SK-N-SH (cell line): Measurements from ENCODE around the gene MAPK6. TPM values are rescaled to one million over a fixed set of nuclear protein-coding genes. Genes with fewer than 3 reads are reported as not detected.

ENCODE experiments used
- CTCF ChIA-PET: fragments of 300-600, 350-600 bp; formaldehyde crosslinking; extraction: SDS; loops from one replicate; lab custom pipeline; 2021; lab: Yijun Ruan, JAX
- POLR2A ChIA-PET: fragments of 350-600 bp; sonication (Branson Sonifier 250); formaldehyde crosslinking; extraction: SDS; loops from one replicate; lab custom pipeline; 2020; ENCODE audit warnings: antibody characterized with exemption, inconsistent platforms; lab: Yijun Ruan, JAX
- DNase-seq: peaks from one replicate; pipeline ENCODE4 v3.0.0; 2012
- H2AFZ ChIP-seq: fragments of 200-600 bp; sonication (generic); 2 replicates; pipeline ENCODE4 v1.8.1; 2016; ENCODE audit warnings: antibody characterized with exemption, mild to moderate bottlenecking, low read depth
- H3F3A ChIP-seq: fragments of 200-600 bp; sonication (generic); replicated peaks from 2 replicates; pipeline ENCODE3; 2016; ENCODE audit warnings: antibody characterized with exemption, mild to moderate bottlenecking; ENCODE audit not compliant: insufficient read depth
- H3K27ac ChIP-seq, 2 experiments: fragments of 200-500 bp in 1 of 2; fragments of 200-600 bp in 1 of 2; sonication (Bioruptor generic) in 1 of 2; sonication (generic), shearing (Covaris generic) in 1 of 2; 2 replicates each; pipeline versions ENCODE4 v1.5.1 to v1.6.1; 2014 to 2016; ENCODE audit warnings: low read depth in 2 of 2, inconsistent platforms in 1 of 2, low read length in 1 of 2, mild to moderate bottlenecking in 1 of 2, mixed read lengths in 1 of 2
- H3K27me3 ChIP-seq: fragments of 200-600 bp; sonication (generic), shearing (Covaris generic); 2 replicates; pipeline ENCODE4 v1.6.1; 2016; ENCODE audit warnings: mixed run types; ENCODE audit not compliant: insufficient read depth
- H3K36me3 ChIP-seq, 2 experiments: fragments of 200-500 bp in 1 of 2; fragments of 200-600 bp in 1 of 2; sonication (Bioruptor generic) in 1 of 2; sonication (generic) in 1 of 2; replicated peaks in 1 of 2; 2 replicates each; pipeline versions ENCODE3 to v1.5.1; 2014 to 2016; ENCODE audit warnings: low read length in 1 of 2, mild to moderate bottlenecking in 1 of 2; ENCODE audit not compliant: insufficient read depth in 2 of 2, control insufficient read depth in 1 of 2
- H3K4me1 ChIP-seq, 2 experiments: fragments of 200-500 bp in 1 of 2; fragments of 200-600 bp in 1 of 2; sonication (Bioruptor generic) in 1 of 2; sonication (generic), shearing (Covaris generic) in 1 of 2; 2 replicates each; pipeline versions ENCODE4 v1.5.1 to v1.6.1; 2014 to 2016; ENCODE audit warnings: low read depth in 1 of 2, low read length in 1 of 2, mixed run types in 1 of 2; ENCODE audit not compliant: insufficient read depth in 2 of 2, control insufficient read depth in 1 of 2
- H3K4me2 ChIP-seq: fragments of 200-600 bp; sonication (generic), shearing (Covaris generic); 2 replicates; pipeline ENCODE4 v1.6.1; 2017; ENCODE audit warnings: mixed run types
- H3K4me3 ChIP-seq, 2 experiments: fragments of 200-500 bp in 1 of 2; fragments of 200-600 bp in 1 of 2; sonication (Bioruptor generic) in 1 of 2; sonication (generic), shearing (Covaris generic) in 1 of 2; 2 replicates each; pipeline versions ENCODE4 v1.5.1 to v1.8.1; 2014 to 2016; ENCODE audit warnings: low read depth in 2 of 2, inconsistent platforms in 1 of 2, low read length in 1 of 2, mild to moderate bottlenecking in 1 of 2, mixed read lengths in 1 of 2, moderate library complexity in 1 of 2
- H3K79me2 ChIP-seq: fragments of 200-600 bp; sonication (generic); 2 replicates; pipeline ENCODE4 v1.8.1; 2017; ENCODE audit warnings: mild to moderate bottlenecking; ENCODE audit not compliant: insufficient read depth
- H3K9ac ChIP-seq: fragments of 200-600 bp; sonication (generic); 2 replicates; pipeline ENCODE4 v1.6.1; 2017; ENCODE audit warnings: mixed run types
- H3K9me2 ChIP-seq: fragments of 200-600 bp; sonication (generic); 2 replicates; pipeline ENCODE4 v1.6.1; 2017; ENCODE audit warnings: mixed run types
- H3K9me3 ChIP-seq: fragments of 200-600 bp; sonication (generic); 2 replicates; pipeline ENCODE4 v1.6.1; 2017; ENCODE audit warnings: mixed run types, mild to moderate bottlenecking, moderate library complexity
- H4K20me1 ChIP-seq: fragments of 200-600 bp; sonication (generic); 2 replicates; pipeline ENCODE4 v1.6.1; 2017; ENCODE audit warnings: mild to moderate bottlenecking, mixed run types; ENCODE audit not compliant: insufficient read depth
- CHD2 ChIP-seq: fragments of 150-350 bp; IDR thresholded peaks from 2 replicates; pipeline ENCODE4 v1.6.1; 2018; ENCODE audit warnings: low read length; ENCODE audit not compliant: partially characterized antibody
- ELF1 ChIP-seq: IDR thresholded peaks from 2 replicates; pipeline ENCODE4 v1.4.0; 2012
- EP300 ChIP-seq, 2 experiments: IDR thresholded peaks; 2 replicates each; pipeline versions ENCODE4 v1.4.0 to v1.6.1; 2012; ENCODE audit warnings: borderline replicate concordance in 1 of 2, low read depth in 1 of 2, low read length in 1 of 2
- EZH2phosphoT487 ChIP-seq: fragments of 200-600 bp; sonication (generic); IDR thresholded peaks from 2 replicates; pipeline ENCODE4 v1.6.1; 2017; ENCODE audit warnings: low read depth, mixed run types, mild to moderate bottlenecking, antibody characterized with exemption, moderate library complexity, borderline replicate concordance
- FOSL2 ChIP-seq: IDR thresholded peaks from 2 replicates; pipeline ENCODE4 v1.4.0; 2012; ENCODE audit warnings: low read depth, mild to moderate bottlenecking, moderate library complexity, borderline replicate concordance
- FOXJ3 ChIP-seq: sonication (generic); formaldehyde crosslinking; IDR thresholded peaks from 2 replicates; pipeline ENCODE4 v1.5.1; 2020; ENCODE audit warnings: mild to moderate bottlenecking, missing genetic modification reagents
- FOXM1 ChIP-seq: IDR thresholded peaks from 2 replicates; pipeline ENCODE4 v1.4.0; 2012; ENCODE audit warnings: low read depth, mild to moderate bottlenecking
- GATA2 ChIP-seq: sonication (generic); formaldehyde crosslinking; IDR thresholded peaks from 2 replicates; pipeline ENCODE4 v1.5.0; 2020; ENCODE audit warnings: mild to moderate bottlenecking, missing genetic modification reagents
- MEF2A ChIP-seq: IDR thresholded peaks from 2 replicates; pipeline ENCODE4 v1.4.0; 2012; ENCODE audit warnings: low read depth, borderline replicate concordance
- MXI1 ChIP-seq: IDR thresholded peaks from 2 replicates; pipeline ENCODE4 v1.6.1; 2012; ENCODE audit warnings: mild to moderate bottlenecking, low read depth, low read length, improper control_type of control experiment
- NFIC ChIP-seq: IDR thresholded peaks from 2 replicates; pipeline ENCODE4 v1.4.0; 2012; ENCODE audit warnings: borderline replicate concordance
- NRF1 ChIP-seq: IDR thresholded peaks from 2 replicates; pipeline ENCODE4 v1.6.1; 2012; ENCODE audit warnings: low read depth, mild to moderate bottlenecking, low read length
- POLR2AphosphoS5 ChIP-seq: IDR thresholded peaks from 2 replicates; pipeline ENCODE4 v1.6.1; 2012; ENCODE audit warnings: low read depth, low read length
- RAD21 ChIP-seq: IDR thresholded peaks from 2 replicates; pipeline ENCODE4 v1.6.1; 2012; ENCODE audit warnings: mild to moderate bottlenecking, low read length
- RXRA ChIP-seq: IDR thresholded peaks from 2 replicates; pipeline ENCODE4 v1.4.0; 2012; ENCODE audit warnings: low read depth, mild to moderate bottlenecking, borderline replicate concordance
- TEAD4 ChIP-seq: IDR thresholded peaks from 2 replicates; pipeline ENCODE4 v1.4.0; 2012; ENCODE audit warnings: mild to moderate bottlenecking, borderline replicate concordance; ENCODE audit not compliant: insufficient read depth
- WGBS: methylation state at CpG from one replicate; pipeline ENCODE4 v1.1.6; 2017; ENCODE audit warnings: low lambda C conversion rate; 5-methylcytosine and 5-hydroxymethylcytosine counted together
- polyA plus RNA-seq, 3 experiments: library from polyadenylated mRNA; depleted of rRNA; stranded (reverse); fragments of >200 nt; gene quantifications; 2 replicates each; pipeline ENCODE4 v1.2.3, GENCODE V29; 2012
- TF ChIP-seq, protein P1 (sequence below): IDR thresholded peaks from 2 replicates; pipeline ENCODE4 v1.4.0; 2012; ENCODE audit warnings: low read depth, borderline replicate concordance
- TF ChIP-seq, protein P2 (sequence below): IDR thresholded peaks from 2 replicates; pipeline ENCODE4 v1.6.1; 2012; ENCODE audit warnings: mild to moderate bottlenecking, low read depth, low read length, moderate library complexity
- TF ChIP-seq, protein P3 (sequence below): fragments of 150-350 bp; IDR thresholded peaks from 2 replicates; pipeline ENCODE4 v1.6.1; 2017; ENCODE audit warnings: antibody characterized with exemption, low read length, low read depth, borderline replicate concordance
- TF ChIP-seq, protein P4 (sequence below): fragments of 150-350 bp; IDR thresholded peaks from 2 replicates; pipeline ENCODE4 v1.6.1; 2016; ENCODE audit warnings: mild to moderate bottlenecking, low read depth, low read length

The MAPK6 gene
- polyA plus RNA-seq, 1 of the 3 experiments (the other 2 are of a cell fraction): 16.9 TPM

DNA sequence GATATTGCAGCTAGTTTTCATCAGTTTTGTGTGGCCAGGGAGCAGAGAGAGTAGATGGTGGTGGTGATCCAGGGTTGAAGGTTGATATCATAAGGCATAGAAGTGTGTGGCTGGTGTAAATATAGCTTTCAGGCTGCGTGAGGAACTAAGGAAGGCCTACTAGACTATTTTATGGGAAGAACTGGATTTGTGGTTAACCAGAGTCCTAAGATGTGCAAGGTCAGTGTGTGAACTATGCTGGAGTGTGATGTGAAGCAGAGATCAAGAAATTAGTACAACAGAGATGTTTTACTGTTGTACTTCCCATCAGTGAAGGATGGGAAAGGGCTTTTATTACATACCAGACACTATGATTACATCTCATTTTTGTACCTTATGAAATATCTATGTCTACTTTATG, 41.5 kb downstream of the MAPK6 start:
- Histone ChIP-seq H3K4me3 (no peak overlapping the region), H3K9ac (no peak overlapping the region), H3K79me2 (peaks cover 52% of the 10 kb centered on the region; the same call in 1 of the 2 replicates), H3K4me1 (no peaks in the 10 kb centered on the region), H2AFZ (no peak overlapping the region), H3F3A (peaks cover 9% of the 10 kb centered on the region), H3K4me2 (no peak overlapping the region), H3K36me3 (peaks cover 64 to 96% of the 10 kb centered on the region in 2 experiments), H3K27me3 (no peaks in the 10 kb centered on the region), H3K9me2 (no peaks in the 10 kb centered on the region), H3K9me3 (no peaks in the 10 kb centered on the region), H3K27ac (no peak overlapping the region), H4K20me1 (0 out of 2 replicates have a peak, but pooled peaks cover under 1% of the 10 kb centered on the region)
- DNase-seq: no peak
- POLR2A ChIA-PET: interaction anchor here (1.1 kb wide), 1 partner anchor 89 kb away, joined by 3 read pairs; the partner anchor contains the start of gene LEO1
- WGBS: 88% methylated on average over 1 of the region's 1 CpG
- CTCF ChIA-PET: no interaction called here
- TF ChIP-seq NRF1 (no peak), EP300 (IDR thresholded peaks at IDR 0.05; ENCODE audit: borderline replicate concordance in 1 of 2, low read depth in 1 of 2, low read length in 1 of 2) (no peak), MEF2A (no peak), RAD21 (no peak), POLR2AphosphoS5 (no peak)

DNA sequence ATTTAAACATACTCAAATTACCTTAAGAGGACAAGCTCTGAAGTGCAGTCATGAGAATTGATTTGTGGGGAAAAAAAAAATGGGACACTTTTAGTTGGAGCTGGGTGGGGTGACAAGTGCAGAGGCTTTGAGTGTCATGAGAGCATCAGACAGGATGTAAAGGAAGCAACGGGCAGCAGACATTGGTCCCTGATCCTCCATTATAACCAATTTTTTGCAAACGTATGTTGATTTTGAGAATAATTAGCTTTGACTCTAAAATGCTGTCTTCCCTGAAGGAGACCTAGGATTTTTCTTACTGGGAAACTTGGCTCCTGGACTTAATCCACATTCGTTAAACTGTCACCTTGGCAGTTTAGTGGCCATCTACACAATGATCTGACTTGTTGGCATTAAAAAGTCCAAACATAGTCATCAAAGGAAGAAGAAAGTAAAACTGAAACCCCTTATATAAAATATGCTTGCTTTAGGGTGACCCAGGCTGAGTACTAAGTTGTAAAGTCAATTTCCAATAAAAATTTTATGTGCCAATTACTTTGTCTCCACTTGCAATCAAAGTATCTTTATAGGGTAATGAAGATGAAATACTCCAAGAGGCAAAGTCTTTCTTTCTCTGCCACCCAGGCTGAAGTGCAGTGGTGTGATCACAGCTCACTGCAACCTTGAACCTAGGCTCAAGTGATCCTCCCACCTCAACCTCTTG, 48.0 kb downstream of the MAPK6 start:
- CTCF ChIA-PET: interaction anchor here (1.0 to 2.6 kb wide), 5 partner anchors 13 to 669 kb away, joined by 3 to 14 read pairs (median 4); no protein-coding TSS in a partner anchor
- no peak overlapping the region for H3K4me3 ChIP-seq

More for the DNA sequence above, 48.0 kb downstream of the MAPK6 start:
- no peak overlapping the region for H3K9ac ChIP-seq
- DNase-seq: no peak
- no peaks in the 10 kb centered on the region for H3K79me2 ChIP-seq
- no peak for TF ChIP-seq FOSL2
- TF ChIP-seq, protein P1, sequence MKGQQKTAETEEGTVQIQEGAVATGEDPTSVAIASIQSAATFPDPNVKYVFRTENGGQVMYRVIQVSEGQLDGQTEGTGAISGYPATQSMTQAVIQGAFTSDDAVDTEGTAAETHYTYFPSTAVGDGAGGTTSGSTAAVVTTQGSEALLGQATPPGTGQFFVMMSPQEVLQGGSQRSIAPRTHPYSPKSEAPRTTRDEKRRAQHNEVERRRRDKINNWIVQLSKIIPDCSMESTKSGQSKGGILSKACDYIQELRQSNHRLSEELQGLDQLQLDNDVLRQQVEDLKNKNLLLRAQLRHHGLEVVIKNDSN: no peak
- TF ChIP-seq ELF1: no peak
- TF ChIP-seq CHD2: no peak
- no peak for TF ChIP-seq TEAD4
- TF ChIP-seq FOXJ3 (CRISPR knock-in tag): no peak
- TF ChIP-seq RXRA: no peak
- no peak for TF ChIP-seq NRF1
- no peak for TF ChIP-seq FOXM1
- TF ChIP-seq, protein P2, sequence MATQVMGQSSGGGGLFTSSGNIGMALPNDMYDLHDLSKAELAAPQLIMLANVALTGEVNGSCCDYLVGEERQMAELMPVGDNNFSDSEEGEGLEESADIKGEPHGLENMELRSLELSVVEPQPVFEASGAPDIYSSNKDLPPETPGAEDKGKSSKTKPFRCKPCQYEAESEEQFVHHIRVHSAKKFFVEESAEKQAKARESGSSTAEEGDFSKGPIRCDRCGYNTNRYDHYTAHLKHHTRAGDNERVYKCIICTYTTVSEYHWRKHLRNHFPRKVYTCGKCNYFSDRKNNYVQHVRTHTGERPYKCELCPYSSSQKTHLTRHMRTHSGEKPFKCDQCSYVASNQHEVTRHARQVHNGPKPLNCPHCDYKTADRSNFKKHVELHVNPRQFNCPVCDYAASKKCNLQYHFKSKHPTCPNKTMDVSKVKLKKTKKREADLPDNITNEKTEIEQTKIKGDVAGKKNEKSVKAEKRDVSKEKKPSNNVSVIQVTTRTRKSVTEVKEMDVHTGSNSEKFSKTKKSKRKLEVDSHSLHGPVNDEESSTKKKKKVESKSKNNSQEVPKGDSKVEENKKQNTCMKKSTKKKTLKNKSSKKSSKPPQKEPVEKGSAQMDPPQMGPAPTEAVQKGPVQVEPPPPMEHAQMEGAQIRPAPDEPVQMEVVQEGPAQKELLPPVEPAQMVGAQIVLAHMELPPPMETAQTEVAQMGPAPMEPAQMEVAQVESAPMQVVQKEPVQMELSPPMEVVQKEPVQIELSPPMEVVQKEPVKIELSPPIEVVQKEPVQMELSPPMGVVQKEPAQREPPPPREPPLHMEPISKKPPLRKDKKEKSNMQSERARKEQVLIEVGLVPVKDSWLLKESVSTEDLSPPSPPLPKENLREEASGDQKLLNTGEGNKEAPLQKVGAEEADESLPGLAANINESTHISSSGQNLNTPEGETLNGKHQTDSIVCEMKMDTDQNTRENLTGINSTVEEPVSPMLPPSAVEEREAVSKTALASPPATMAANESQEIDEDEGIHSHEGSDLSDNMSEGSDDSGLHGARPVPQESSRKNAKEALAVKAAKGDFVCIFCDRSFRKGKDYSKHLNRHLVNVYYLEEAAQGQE: no peak
- TF ChIP-seq GATA2 (CRISPR knock-in tag): no peak
- no peak for TF ChIP-seq NFIC
- TF ChIP-seq, protein P3, sequence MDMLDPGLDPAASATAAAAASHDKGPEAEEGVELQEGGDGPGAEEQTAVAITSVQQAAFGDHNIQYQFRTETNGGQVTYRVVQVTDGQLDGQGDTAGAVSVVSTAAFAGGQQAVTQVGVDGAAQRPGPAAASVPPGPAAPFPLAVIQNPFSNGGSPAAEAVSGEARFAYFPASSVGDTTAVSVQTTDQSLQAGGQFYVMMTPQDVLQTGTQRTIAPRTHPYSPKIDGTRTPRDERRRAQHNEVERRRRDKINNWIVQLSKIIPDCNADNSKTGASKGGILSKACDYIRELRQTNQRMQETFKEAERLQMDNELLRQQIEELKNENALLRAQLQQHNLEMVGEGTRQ: no peak
- TF ChIP-seq MXI1: no peak
- TF ChIP-seq, protein P4, sequence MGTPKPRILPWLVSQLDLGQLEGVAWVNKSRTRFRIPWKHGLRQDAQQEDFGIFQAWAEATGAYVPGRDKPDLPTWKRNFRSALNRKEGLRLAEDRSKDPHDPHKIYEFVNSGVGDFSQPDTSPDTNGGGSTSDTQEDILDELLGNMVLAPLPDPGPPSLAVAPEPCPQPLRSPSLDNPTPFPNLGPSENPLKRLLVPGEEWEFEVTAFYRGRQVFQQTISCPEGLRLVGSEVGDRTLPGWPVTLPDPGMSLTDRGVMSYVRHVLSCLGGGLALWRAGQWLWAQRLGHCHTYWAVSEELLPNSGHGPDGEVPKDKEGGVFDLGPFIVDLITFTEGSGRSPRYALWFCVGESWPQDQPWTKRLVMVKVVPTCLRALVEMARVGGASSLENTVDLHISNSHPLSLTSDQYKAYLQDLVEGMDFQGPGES: no peak
- TF ChIP-seq MEF2A: no peak
- no peak for TF ChIP-seq EZH2phosphoT487
- no peak for TF ChIP-seq RAD21
- H3F3A ChIP-seq: peaks cover 20% of the 10 kb centered on the region
- no peak overlapping the region for H2AFZ ChIP-seq
- no peak overlapping the region for H3K27ac ChIP-seq
- H3K4me2 ChIP-seq: no peak overlapping the region
- no peaks in the 10 kb centered on the region for H3K9me2 ChIP-seq
- no peaks in the 10 kb centered on the region for H3K4me1 ChIP-seq
- POLR2A ChIA-PET: no interaction called here
- H3K27me3 ChIP-seq: no peaks in the 10 kb centered on the region
- peaks cover 21 to 43% of the 10 kb centered on the region in 2 experiments for H3K36me3 ChIP-seq
- WGBS: 93% methylated on average over 3 of the region's 3 CpGs
- no peaks in the 10 kb centered on the region for H3K9me3 ChIP-seq
- no peaks in the 10 kb centered on the region for H4K20me1 ChIP-seq
